Activated T-cell treated with anti-CD3 and anti-CD28 coated beads for 48 hours (primary cell): ENCODE measurements around the gene RPS28.
"Not testable (repeated sequence)": the region's sequence is repeated elsewhere in the genome, so short reads cannot be mapped to it uniquely, and the experiment has no call there.

Experiments used
- DNase-seq: peaks from one replicate; pipeline ENCODE4 v3.0.0-alpha.2; 2020; ENCODE audit warnings: low read depth

Gene RPS28

DNA sequence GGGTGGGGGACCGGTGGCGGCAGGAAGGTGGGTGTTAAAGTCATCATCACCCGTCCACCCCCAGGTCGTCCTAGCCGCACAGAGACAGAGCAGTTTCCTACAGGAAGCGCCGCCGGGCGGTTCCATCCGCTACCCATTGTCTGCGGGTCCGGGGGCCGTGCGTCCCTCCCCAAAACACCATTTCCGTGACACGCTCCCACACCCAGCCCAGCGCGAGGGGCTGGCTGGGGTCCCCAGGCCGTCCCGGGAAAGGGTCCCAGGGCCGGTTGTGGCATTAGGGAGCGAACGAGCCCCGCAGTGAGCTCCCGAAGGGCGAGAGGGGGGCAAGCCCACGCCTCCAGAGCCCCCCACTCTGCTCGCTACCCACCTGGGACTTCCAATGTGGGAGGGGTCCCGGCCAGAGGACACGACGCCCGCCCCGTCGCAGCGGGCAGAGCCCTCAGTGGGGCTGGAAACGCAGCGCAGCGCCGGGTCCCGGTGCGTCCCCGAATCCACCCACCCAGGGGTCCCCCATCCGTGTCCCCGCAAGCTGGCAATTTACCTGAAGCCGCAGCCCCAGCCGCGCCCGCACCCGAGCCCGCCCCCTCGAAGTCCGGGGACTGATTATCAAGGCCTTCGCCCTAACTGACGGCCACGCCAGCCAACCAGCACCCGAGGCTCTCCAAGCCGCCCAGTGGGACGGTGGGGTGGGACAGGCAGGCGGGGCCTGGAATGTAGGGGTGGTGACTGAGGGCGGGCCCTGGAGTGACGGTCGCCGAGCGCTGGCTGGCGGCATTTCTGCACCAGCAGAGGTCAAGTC is 21.6 kb downstream of the RPS28 start, which contains the start of gene KANK3:
KANK3 (minus strand) TSS at position 579 of the 799 bp plus-strand sequence. CDS start 5,434 bp downstream, outside the sequence.
- peak; percentile 90 for DNase-seq

GRCh38 chr19:8343483-8343844 is 22.2 kb downstream of the RPS28 start:
- no peak for DNase-seq

DNA sequence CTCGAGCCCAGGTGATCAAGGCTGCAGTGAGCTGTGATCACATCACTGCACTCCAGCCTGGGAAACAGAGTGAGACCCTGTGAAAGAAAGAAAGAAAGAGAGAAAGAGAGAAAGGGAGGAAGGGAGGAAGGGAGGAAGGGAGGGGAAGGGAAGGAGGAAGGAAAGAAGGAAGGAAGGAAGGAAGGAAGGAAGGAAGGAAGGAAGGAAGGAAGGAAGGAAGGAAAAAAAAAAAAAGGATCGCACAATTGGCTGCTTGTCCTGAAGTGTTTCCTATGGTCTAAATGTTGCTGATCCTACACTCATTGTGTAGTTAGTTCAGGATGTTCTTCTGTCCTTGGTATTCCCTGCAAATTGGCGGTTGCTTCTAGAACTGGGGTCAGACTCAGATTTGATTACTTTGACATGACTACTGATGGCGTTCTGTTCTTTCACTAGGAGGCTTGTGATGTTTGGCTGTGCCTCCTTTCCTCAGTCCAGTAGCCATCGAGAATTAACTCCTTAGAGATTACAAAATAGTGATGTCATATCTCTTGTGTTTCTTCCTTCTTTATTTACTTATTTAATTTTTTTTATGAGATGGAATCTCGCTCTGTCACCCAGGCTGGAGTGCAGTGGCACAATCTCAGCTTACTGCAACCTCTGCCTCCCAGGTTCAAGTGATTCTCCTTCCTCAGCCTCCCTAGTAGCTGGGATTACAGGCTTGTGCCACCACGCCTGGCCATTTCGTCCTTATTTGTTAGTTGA is 28.5 kb downstream of the RPS28 start:
- DNase-seq = not testable (repeated sequence)

DNA sequence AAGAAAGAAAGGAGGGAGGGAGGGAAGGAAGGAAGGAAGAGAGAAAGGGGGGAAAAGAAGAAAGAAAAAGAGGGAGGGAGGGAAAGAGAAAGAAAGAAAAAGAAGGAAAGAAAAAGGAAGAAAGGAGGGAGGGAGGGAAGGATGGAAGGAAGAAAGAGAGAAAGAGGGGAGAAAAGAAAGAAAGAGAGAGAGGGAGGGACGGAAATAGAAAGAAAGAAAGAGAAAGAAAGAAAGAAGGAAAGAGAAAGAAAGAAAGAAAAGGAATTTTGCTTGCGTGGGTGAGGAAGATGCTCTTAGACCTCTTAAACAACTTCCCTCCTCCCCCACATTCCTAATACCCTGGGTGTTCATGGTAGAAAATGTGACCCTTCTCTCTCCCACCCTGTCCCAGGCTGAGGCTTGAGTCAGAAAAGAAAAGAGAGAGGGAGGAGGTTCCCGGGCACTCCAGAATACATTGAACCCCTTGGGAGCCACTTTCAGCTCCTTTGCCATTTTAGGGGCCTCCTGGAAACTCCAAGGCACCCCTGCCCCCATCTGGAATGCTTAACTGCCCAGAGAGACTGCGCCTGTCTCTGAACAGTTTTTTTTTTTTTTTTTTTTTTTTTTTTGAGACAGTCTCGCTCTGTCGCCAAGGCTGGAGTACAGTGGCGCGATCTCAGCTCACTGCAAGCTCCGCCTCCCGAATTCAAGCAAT is 31.0 kb downstream of the RPS28 start:
- no peak for DNase-seq

- DNase-seq = not testable (repeated sequence)
Observed at GRCh38 chr19:8352845-8353244, 31.5 kb downstream of the RPS28 start.

- no peak for DNase-seq
Observed at GRCh38 chr19:8355631-8356402, 34.5 kb downstream of the RPS28 start.

- DNase-seq = no peak
Observed at GRCh38 chr19:8357007-8357521, 35.8 kb downstream of the RPS28 start.

DNA sequence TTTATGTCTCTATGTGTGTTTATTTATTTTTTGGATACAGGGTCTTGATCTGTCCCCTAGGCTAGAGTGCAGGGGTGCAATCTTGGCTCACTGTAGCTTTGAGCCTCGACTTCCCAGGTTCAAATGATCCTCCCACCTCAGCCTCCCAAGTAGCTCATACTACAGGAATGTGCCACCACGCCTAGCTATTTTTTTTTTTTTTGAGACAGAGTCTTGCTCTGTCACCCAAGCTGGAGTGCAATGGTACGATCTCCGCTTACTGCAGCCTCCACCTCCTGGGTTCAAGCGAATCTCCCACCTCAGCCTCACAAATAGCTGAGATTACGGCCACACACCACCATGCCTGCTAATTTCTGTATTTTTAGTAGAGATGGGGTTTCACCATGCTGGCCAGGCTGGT is 37.7 kb downstream of the RPS28 start:
- DNase-seq = no peak

- DNase-seq = no peak
Observed at GRCh38 chr19:8360196-8360595, 38.9 kb downstream of the RPS28 start.

- peak; percentile 34 for DNase-seq
Observed at GRCh38 chr19:8361921-8362793, 40.9 kb downstream of the RPS28 start.

- DNase-seq = peak; percentile 64
Observed at GRCh38 chr19:8363803-8364771, 42.8 kb downstream of the RPS28 start, which contains the start of gene ANGPTL4. TSS of gene ANGPTL4 (plus strand) at chr19:8364155. CDS start at chr19:8364322, 167 bp downstream.

DNA sequence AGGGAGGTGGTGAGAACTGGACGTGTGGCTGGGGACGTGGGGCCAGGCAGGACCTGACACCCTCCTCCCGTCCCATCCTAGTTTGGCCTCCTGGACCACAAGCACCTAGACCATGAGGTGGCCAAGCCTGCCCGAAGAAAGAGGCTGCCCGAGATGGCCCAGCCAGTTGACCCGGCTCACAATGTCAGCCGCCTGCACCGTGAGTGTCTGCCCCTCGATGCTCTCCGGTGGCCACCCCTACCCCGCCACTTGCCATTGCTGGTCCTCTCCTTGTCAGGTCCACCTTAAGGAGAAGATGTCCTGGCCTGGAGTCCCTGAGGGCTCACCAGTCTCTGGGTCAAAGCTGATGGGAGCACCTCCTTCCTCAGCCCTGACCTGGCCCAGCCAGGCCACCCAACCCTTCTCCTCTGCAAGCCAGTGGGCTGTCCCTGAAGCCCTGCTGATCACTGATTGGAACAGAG is 44.9 kb downstream of the RPS28 start:
- no peak for DNase-seq

GRCh38 chr19:8366961-8367326 is 45.6 kb downstream of the RPS28 start:
- no peak for DNase-seq

GRCh38 chr19:8367327-8368001 is 46.2 kb downstream of the RPS28 start:
- no peak for DNase-seq

DNA sequence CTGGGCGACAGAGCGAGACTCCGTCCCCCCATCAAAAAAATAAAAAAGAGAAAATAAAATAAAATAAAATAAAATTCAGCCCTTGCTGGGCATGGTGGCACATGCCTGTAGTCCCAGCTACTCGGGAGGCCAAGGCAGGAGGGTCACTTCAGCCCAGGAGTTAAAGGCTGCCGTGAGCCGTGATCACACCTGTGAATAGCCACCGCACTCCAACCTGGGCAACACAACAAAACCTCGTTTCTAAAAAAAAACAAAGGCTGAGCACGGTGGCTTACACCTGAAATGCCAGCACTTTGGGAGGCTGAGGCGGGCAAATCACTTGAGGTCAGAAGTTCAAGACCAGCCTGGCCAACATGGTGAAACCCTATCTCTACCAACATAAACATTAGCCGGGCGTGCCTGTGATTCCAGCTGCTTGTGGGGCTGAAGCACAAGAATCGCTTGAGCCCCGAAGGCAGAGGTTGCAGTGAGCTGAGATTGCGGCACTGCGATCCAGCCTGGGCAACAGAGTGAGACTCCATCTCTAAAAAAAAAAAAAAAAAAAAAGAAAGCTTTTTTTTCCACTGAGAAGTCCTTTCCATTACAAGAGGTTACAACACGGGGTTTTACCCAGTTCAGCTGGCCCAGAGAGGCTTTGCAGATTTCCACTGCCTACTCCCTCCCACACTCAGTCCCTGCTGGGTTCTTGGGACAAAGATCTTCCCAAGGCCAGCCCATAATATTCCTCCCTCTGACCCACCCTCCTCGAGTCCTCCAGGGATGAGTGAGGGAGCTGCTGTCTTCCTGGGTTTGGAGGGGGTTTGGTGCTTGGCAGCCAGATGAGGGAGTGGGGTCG is 49.1 kb downstream of the RPS28 start:
- no peak for DNase-seq

DNA sequence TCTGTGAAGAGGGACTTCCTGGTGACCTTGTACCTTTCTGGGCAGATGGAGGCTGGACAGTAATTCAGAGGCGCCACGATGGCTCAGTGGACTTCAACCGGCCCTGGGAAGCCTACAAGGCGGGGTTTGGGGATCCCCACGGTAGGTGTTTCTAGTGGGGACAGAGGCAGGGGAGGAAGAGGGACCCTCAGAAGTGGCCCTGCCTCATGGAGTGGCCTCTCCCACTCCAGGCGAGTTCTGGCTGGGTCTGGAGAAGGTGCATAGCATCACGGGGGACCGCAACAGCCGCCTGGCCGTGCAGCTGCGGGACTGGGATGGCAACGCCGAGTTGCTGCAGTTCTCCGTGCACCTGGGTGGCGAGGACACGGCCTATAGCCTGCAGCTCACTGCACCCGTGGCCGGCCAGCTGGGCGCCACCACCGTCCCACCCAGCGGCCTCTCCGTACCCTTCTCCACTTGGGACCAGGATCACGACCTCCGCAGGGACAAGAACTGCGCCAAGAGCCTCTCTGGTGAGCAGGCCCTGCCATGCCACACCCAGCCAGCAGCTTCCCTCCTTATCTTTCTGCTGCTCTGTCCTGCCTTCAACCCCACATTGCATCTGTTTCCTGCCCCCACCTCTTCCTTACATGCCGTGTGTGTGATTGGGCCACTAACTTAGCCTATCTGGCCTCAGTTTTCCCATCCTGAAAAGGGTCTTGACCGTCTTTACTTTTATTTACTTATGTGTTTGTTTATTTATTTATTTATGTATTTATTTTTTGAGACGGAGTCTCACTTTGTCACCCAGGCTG is 49.9 kb downstream of the RPS28 start:
- no peak for DNase-seq
